22Rv1 (cell line): Measurements from ENCODE around the gene HOXC10.

ENCODE experiments used
- CTCF ChIP-seq: fragments of 450-650 bp; IDR thresholded peaks from 2 replicates; pipeline ENCODE4 v1.5.1; 2017; ENCODE audit warnings: mild to moderate bottlenecking
- ZFX ChIP-seq: fragments of 450-650 bp; IDR thresholded peaks from 2 replicates; pipeline ENCODE4 v1.6.1; 2017; ENCODE audit warnings: antibody characterized with exemption, borderline replicate concordance

DNA sequence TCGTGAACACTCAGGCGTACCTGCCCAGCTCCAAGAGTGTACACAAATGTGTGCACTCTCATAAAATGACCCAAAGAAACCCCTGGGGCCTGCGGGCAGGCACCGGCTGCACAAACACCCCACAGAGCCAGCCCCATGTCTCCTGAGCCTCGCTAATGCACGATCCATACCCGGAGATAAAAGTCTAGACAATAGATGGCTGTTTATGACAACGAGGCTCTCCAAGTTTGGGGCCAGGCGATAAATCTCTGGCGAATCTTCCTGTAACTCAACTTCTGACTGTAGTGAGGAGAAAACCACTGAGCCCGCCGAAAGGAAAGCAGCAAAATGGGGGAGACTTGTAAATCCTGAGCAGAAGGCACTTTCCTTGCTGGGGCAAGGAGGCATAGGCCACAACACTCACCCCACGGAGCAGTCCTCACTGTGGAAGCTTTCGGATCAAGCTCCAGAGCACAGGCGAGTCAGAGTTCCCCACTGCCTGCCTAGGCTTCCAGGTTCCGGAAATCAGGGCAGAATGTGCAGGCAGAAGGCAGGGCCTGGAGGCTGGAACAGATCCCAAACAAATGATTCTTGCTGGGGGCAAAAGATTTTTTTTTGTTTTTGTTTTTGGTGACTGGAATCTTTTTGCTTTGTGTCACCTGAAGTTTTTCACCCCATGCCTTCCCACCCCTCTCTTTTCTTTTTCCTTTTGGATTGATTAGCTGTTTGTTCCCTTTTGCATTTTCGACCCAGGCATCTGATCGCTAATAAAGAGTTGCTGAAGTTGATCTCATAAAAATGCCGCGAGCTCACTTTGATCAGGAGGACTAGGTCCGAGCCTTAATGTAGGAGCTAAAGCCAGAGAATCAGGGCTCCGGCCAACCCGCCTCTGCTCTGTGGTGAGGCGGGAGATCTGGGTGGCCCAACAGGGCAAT, 16.5 kb upstream of the HOXC10 start:
- TF ChIP-seq CTCF, result no peak
- TF ChIP-seq ZFX, result no peak
